ENCODE data around the gene IL19.
A peak's percentile ranks its signal among the peaks of the same experiment; 100 is the strongest.
"Not testable (repeated sequence)": the region's sequence is repeated elsewhere in the genome, so short reads cannot be mapped to it uniquely, and the experiment has no call there.

IL19 gene

GRCh38 chr1:206834711-206835110 is 64.1 kb downstream of the IL19 start:
- DNase-seq, result no peak

DNA sequence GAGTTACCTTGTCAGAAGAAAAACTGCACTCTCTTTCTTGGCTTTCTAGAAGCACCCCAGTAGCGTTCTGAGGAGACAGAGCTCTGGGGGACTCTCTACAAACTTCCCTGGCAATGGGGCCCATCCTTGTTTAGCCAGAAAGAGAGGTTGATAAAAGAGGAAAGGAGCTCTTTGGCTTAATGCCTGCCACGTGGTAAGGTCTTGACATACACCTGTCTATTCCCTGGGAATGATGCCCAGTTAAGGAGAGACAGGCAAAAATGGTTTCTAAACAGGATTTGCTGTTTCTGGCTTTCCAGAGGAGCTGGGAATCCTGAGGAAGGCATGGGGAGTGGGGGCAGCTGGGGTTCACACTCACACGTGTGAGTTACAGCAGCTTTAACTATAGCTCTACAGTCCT is 64.6 kb downstream of the IL19 start:
- DNase-seq, result no peak

- no peak for DNase-seq
Measured at GRCh38 chr1:206836111-206836510, 65.5 kb downstream of the IL19 start.

DNA sequence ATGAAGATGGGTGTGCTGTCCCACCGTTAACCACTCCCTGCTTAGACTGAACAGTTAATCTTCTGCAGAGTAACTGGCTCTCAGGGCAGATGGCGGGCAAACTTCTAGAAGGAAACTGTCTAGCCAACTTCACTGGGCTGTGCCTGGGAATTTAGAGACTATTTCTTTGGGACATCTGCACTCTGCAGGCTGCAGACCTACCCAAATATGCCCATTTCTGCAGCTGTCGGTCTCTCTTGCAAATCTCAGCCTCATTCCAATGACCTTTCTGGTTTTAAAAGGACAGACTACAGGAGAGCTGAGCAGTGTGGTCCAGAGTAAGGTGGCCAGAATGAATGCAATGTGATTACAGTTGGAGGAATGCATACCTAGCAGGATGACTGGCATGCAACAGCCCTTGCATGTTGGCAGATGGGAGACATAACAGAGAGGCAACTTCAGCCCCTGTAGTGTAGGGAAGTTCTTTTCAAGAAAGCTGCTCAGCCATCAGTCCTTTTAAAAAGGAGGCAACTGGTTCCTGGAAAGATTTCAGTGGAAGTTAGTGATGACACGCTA is 68.5 kb downstream of the IL19 start:
- DNase-seq, result no peak

DNA sequence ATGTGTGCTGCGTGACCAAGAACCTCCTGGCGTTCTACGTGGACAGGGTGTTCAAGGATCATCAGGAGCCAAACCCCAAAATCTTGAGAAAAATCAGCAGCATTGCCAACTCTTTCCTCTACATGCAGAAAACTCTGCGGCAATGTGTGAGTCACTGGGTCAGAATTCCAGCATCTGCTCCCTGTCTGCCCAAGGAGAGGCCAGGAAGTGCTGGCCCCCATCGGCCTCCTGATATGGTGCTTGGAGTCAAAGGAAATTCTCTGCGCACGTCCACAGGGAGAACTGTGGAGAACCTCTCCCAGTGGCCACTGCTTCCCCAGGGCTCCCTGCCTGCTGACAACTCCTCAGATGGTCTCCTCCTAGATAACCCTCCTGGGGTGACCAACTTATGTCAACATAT is 69.3 kb downstream of the IL19 start:
- DNase-seq, result no peak

- no peak for DNase-seq
Measured at GRCh38 chr1:206841609-206842323, 71.2 kb downstream of the IL19 start.

DNA sequence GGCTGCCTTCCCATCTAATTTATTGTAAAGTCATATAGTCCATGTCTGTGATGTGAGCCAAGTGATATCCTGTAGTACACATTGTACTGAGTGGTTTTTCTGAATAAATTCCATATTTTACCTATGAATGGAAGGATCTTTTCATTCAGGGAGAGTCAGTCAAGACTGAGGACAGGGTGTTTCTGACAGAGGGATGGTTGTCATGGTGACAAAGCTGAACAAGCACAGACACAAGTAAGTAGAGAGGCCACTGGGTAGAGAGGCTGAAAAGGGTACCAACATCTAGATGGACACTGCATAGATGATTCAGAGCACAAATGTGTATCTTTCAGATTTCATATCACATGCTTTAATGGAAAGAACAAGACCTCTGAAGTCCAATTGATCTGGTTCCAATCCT is 72.3 kb downstream of the IL19 start:
- DNase-seq, result no peak

GRCh38 chr1:206843626-206844025 is 73.1 kb downstream of the IL19 start:
- DNase-seq, result no peak

- no peak for DNase-seq
Measured at GRCh38 chr1:206846487-206846886, 75.9 kb downstream of the IL19 start.

DNA sequence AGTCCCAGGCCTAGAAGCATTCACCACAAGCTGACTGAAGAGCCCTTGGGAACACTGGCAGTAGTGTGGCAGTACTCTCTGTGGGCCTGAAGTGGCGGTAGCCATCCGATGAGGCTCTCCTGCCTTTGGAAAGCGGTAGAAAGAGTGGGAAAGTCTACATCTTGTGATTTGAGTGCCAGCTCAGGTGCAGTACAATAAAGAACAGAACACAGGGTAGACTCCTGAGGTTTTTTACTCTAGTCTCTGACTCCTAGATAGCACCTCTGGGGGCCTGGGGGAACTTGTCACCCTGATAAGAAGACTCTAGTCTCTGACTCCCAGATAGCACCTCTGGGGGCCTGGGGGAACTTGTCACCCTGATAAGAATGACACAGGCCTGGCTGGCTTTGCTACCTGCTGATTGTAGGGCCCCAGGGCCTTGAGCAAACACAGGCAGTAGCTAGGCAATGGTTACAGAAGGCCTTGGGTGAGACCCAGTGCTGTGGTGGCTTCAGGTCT is 76.8 kb downstream of the IL19 start:
- DNase-seq, result no peak

- DNase-seq, result no peak
Measured at GRCh38 chr1:206847946-206848345, 77.4 kb downstream of the IL19 start.

- no peak for DNase-seq
Measured at GRCh38 chr1:206850401-206850800, 79.8 kb downstream of the IL19 start.

DNA sequence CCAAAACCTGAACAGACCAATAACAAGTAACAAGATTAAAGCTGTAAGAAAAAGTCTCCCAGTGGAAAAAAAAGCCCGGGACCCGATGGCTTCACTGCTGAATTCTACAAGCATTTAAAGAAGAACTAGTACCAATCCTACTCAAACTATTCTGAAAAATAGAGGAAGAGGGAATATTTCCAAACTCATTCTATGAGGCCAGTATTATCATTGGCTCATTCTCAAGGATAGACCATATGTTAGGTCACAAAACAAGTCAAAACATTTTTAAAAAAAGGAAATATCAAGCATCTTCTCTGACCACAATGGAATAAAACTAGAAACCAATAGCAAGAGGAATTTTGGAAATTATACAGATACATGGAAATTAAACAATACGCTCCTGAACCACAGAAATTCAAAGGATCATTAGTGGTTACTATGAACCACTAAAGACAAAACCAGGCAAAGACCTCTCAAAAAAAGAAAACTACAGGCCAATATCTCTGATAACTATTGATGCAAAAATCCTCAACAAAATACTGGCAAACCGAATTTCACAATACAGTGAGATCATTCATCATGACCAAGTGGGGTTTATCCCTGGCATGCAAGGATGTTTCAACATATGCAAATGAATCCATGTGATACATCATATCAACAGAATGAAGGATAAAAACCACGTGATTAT is 80.9 kb downstream of the IL19 start:
- DNase-seq, result no peak

DNA sequence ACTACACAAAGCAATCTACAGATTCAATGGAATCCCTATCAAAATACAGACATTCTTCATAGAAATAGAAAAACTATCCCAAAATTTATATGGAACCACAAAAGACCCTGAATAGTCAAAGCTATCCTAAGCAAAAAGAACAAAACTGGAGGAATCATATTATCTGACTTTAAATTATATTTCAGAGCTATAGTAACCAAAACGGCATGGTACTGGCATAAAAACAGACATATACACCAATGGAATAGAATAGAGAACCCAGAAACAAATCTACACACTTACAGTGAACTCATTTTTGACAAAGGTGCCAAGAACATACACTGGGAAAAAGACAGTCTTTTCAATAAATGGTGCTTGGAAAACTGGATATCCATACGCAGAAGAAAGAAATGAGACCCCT is 82.1 kb downstream of the IL19 start:
- not testable (repeated sequence) for DNase-seq

DNA sequence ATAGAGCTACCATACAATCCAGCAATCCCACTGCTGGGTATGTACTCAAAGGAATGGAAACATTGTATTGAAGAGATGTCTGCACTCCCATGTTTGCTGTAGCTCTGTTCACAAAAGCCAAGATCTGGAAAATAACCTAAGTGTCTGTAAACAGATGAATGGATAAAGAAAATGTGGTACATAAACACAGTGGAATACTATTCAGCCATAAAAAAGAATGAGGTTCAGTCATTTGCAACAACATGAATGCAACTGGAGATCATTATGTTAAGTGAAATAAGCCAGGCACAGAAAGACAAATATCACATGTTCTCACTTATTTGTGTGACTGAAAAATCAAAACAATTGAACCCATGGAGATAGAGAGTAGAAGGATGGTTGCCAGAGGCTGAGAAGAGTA is 83.1 kb downstream of the IL19 start:
- not testable (repeated sequence) for DNase-seq

GRCh38 chr1:206854401-206855129 is 84.0 kb downstream of the IL19 start:
- no peak for DNase-seq

- DNase-seq, result no peak
Measured at GRCh38 chr1:206855859-206856258, 85.3 kb downstream of the IL19 start.

- no peak for DNase-seq
Measured at GRCh38 chr1:206856674-206857464, 86.3 kb downstream of the IL19 start.

GRCh38 chr1:206859082-206859521 is 88.5 kb downstream of the IL19 start:
- DNase-seq, result no peak

DNA sequence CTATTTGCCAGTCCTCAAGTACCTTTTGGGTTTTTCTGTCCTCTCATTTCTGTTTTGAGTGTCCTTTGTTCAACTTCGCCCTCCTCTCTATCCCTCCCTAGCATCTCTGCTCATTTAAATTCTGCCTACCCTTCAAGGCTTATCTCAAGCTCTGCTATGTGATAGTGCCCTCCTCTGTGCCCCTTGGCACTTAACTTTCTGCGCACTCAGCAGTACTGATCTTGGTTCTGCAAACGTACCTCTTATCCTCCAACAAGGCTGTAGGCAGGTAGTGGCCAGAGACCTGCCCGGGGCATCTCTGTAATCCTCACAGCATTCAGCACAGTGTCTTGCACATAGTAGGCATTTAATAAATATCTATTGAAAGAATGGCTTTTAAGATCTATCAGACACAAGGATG is 89.6 kb downstream of the IL19 start:
- no peak for DNase-seq

GRCh38 chr1:206863266-206863665 is 92.7 kb downstream of the IL19 start:
- no peak for DNase-seq

GRCh38 chr1:206864939-206865671 is 94.5 kb downstream of the IL19 start, which contains the start of gene IL20:
TSS of gene IL20 (plus strand) at chr1:206865623. CDS start at chr1:206865853, 230 bp downstream.
- DNase-seq, result peak; percentile 44

Data from amniotic stem cell (primary cell).